Measurements from ENCODE around the gene SIRT1. TPM values are rescaled to one million over a fixed set of nuclear protein-coding genes. Genes with fewer than 3 reads are reported as not detected.
A peak's percentile ranks its signal among the peaks of the same experiment; 100 is the strongest.
"Not testable (repeated sequence)": the region's sequence is repeated elsewhere in the genome, so short reads cannot be mapped to it uniquely, and the experiment has no call there.

Gene SIRT1
- total RNA-seq (10 to 100 TPM; 50.9 to 55.5 TPM), polyA plus RNA-seq (ENCODE audit: insufficient read depth, low read depth, low replicate concordance) (50.1 TPM)
- long read RNA-seq, donor 1, full-length matches to known transcripts, result 5 of 5 reads
- long read RNA-seq, donor 1, partial matches to known transcripts, result 0 of 5 reads
- long read RNA-seq, donor 1, other reads (novel, unspliced or antisense), result 0 of 5 reads
- long read RNA-seq, donor 2, full-length matches to known transcripts, result 4 of 4 reads
- long read RNA-seq, donor 2, partial matches to known transcripts, result 0 of 4 reads
- long read RNA-seq, donor 2, other reads (novel, unspliced or antisense), result 0 of 4 reads

- Histone ChIP-seq H3K27me3 (no peaks in the 10 kb centered on the region), H3K36me3 (ENCODE audit: low read depth, missing control alignments) (no peaks in the 10 kb centered on the region), H3K27ac (peak within 1 kb of the TSS; percentile 88 to 99), H3K9me3 (no peaks in the 10 kb centered on the region), H3K4me3 (peak within 1 kb of the TSS; percentile 71 to 93), H3K4me1 (peaks cover 12% of the 10 kb centered on the region)
- peak; percentile 71 for TF ChIP-seq POLR2A (IDR thresholded peaks at IDR 0.05)
- TF ChIP-seq, protein P1, sequence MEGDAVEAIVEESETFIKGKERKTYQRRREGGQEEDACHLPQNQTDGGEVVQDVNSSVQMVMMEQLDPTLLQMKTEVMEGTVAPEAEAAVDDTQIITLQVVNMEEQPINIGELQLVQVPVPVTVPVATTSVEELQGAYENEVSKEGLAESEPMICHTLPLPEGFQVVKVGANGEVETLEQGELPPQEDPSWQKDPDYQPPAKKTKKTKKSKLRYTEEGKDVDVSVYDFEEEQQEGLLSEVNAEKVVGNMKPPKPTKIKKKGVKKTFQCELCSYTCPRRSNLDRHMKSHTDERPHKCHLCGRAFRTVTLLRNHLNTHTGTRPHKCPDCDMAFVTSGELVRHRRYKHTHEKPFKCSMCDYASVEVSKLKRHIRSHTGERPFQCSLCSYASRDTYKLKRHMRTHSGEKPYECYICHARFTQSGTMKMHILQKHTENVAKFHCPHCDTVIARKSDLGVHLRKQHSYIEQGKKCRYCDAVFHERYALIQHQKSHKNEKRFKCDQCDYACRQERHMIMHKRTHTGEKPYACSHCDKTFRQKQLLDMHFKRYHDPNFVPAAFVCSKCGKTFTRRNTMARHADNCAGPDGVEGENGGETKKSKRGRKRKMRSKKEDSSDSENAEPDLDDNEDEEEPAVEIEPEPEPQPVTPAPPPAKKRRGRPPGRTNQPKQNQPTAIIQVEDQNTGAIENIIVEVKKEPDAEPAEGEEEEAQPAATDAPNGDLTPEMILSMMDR (IDR thresholded peaks at IDR 0.05), result no peak
- DNase-seq, result peak; percentile 98
- WGBS, 2 donors, result 0 to 1% methylated on average over 7 to 58 of the region's 62 CpGs
- intact Hi-C loops (cut with DNase I; ENCODE audit: low total_unique reads), result no loop called here
Observed at GRCh38 chr10:67884313-67884841, at the start of gene SIRT1. TSS of gene SIRT1 (plus strand) at chr10:67884656. CDS start at chr10:67884722, 66 bp downstream.

DNA sequence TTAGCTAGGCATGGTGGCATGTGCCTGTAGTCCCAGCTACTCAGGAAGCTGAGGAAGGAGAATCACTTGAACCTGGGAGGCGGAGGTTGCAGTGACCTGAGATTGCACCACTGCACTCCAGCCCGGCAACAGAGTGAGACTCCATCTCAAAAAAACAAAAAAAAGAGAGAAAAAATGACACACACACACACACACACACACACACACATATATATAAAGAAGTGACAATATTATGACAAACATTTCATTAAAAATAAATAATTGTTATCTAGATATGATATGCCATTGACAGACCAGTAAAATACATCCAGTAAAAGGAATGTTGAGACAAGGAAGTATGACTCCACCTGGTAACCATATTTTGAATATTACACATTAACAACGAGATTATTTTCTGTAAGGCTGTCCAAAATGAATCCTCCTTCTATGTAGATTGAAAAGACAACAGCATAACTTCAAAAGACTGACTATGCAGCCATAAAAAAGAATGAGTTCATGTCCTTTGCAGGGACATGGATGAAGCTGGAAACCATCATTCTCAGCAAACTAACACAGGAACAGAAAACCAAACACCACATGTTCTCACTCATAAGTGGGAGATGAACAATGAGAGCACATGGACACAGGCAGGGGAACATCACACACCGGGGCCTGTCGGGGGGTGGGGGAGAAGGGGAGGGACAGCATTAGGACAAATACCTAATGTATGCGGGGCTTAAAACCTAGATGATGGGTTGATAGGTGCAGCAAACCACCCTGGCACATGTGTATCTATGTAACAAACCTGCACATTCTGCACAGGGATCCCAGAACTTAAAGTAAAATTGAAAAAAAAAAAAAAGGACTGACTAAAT is 48.7 kb upstream of the SIRT1 start:
- 62% methylated on average over 4 to 6 of the region's 6 CpGs for WGBS, 2 donors
- intact Hi-C loops (cut with DNase I; ENCODE audit: low total_unique reads); H3K9me3 ChIP-seq; H3K27ac ChIP-seq; H3K27me3 ChIP-seq; H3K36me3 ChIP-seq (ENCODE audit: low read depth, missing control alignments); H3K4me3 ChIP-seq; DNase-seq; H3K4me1 ChIP-seq: not testable (repeated sequence)

- no peak overlapping the region for H3K4me3 ChIP-seq
- intact Hi-C loops (cut with DNase I; ENCODE audit: low total_unique reads), result no loop called here
- DNase-seq, result no peak
- H3K36me3 ChIP-seq (ENCODE audit: low read depth, missing control alignments), result no peaks in the 10 kb centered on the region
- H3K27ac ChIP-seq, result no peak overlapping the region
- TF ChIP-seq, protein P1 (IDR thresholded peaks at IDR 0.05), result no peak
- TF ChIP-seq POLR2A (IDR thresholded peaks at IDR 0.05), result no peak
- H3K9me3 ChIP-seq, result no peaks in the 10 kb centered on the region
- H3K27me3 ChIP-seq, result no peaks in the 10 kb centered on the region
- WGBS, 2 donors, result 47 to 55% methylated on average over 2 of the region's 2 CpGs
- H3K4me1 ChIP-seq, result no peaks in the 10 kb centered on the region
Observed at GRCh38 chr10:67836488-67836887, 48.0 kb upstream of the SIRT1 start.

DNA sequence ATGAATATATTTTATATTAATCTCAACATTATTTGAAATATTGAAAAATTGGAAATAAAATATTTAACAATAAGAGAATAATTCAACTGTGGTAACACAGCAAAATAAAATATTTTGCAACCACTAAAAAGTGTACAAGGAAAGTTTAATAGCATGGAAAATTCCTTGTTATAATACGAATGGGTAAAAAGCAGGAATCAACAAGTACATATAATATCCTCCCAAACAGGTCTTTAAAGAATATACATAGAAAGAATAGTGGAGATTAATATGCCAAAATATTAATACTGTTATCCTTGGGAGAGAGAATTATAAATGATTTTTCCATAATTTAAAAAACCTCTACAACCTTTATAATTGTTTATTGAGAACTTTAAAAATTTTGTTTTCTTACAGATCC is 47.5 kb upstream of the SIRT1 start:
- no peak for DNase-seq
- Histone ChIP-seq H3K4me1 (no peaks in the 10 kb centered on the region), H3K36me3 (ENCODE audit: low read depth, missing control alignments) (no peaks in the 10 kb centered on the region), H3K9me3 (no peaks in the 10 kb centered on the region), H3K27ac (no peak overlapping the region), H3K27me3 (no peaks in the 10 kb centered on the region), H3K4me3 (peak overlapping the region in 1 of 2 donors; percentile 40)
- 48 to 51% methylated on average over 1 of the region's 1 CpG for WGBS, 2 donors
- intact Hi-C loops (cut with DNase I; ENCODE audit: low total_unique reads), result no loop called here
- TF ChIP-seq, protein P1 (IDR thresholded peaks at IDR 0.05), result no peak
- no peak for TF ChIP-seq POLR2A (IDR thresholded peaks at IDR 0.05)

Data from testis (tissue), 5 donors.